HUES6 (cell line): Measurements from ENCODE around the gene SYPL2.

Experiments
- H3K27ac ChIP-seq: 2 replicates; pipeline ENCODE4 v1.7.0; 2013; ENCODE audit warnings: low read depth, mild to moderate bottlenecking, low read length, inconsistent platforms
- H3K27me3 ChIP-seq: 2 replicates; pipeline ENCODE4 v1.6.1; 2013; ENCODE audit warnings: low read length; ENCODE audit not compliant: control insufficient read depth, insufficient read depth
- H3K36me3 ChIP-seq: 2 replicates; pipeline ENCODE4 v1.6.1; 2013; ENCODE audit warnings: low read length; ENCODE audit not compliant: control insufficient read depth, insufficient read depth
- H3K4me1 ChIP-seq: 2 replicates; pipeline ENCODE4 v1.6.1; 2013; ENCODE audit warnings: low read length; ENCODE audit not compliant: control insufficient read depth, insufficient read depth
- H3K4me3 ChIP-seq: 2 replicates; pipeline ENCODE4 v1.5.1; 2013; ENCODE audit warnings: low read depth, low read length
- H3K9ac ChIP-seq: one replicate; pipeline ENCODE4 v1.6.1; 2013; ENCODE audit warnings: mild to moderate bottlenecking, low read length
- H3K9me3 ChIP-seq: 2 replicates; pipeline ENCODE4 v1.6.1; 2013; ENCODE audit warnings: low read depth, low read length; ENCODE audit not compliant: control insufficient read depth, insufficient read depth

The SYPL2 gene

GRCh38 chr1:109482791-109483671 lies 16.7 kb downstream of the SYPL2 start:
- H3K27me3 ChIP-seq, result peaks cover 19% of the 10 kb centered on the region; the same call in 1 of the 2 replicates
- H3K27ac ChIP-seq, result no peak overlapping the region
- H3K9me3 ChIP-seq, result no peaks in the 10 kb centered on the region
- H3K36me3 ChIP-seq, result no peaks in the 10 kb centered on the region
- H3K9ac ChIP-seq, result peak overlapping the region; percentile 21
- peak overlapping the region; percentile 95 for H3K4me3 ChIP-seq
- H3K4me1 ChIP-seq, result peaks cover 5% of the 10 kb centered on the region

DNA sequence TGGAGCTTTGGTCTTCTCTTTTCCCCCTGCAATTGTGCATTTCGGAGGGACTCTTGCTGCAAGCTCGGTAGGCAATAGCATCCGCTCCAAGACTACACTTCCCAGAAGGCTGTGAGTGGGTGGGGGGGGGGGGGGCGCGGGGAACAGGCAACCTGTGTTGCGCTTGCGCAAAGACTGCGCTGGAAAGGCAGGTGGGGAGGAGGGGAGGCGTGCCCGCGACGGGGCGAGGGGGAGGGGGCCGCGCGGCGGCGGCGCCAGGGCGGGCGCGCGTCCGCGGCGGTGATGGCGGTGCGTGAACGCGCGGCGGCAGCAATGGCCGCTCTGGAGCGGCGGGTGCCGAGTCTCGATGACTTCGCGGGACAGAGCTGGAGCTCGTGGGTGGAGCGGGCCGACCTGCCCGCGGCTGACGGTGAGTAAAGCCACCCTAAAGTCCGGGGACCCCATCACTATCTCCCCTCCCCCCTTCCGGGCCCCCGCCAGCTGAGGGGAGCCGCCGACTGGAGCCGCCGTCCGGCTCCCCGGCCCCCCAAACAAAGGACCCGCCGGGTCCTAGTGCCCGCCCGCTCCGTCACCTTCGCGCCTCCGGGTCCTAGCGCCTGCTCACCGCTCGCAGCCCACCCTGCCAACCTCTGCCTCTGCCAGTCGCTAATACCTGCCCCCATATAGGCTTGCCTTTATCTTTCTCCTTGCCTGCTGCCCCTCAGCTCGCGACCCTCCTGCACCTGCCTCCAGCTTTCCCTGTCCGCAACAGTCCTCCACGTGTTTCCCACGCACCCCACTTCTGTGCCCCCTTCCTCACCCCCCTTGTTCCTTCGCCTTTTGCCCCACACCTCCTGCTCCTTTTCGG lies 17.5 kb downstream of the SYPL2 start, which contains the start of gene ATXN7L2:
Gene ATXN7L2 (plus strand): TSS at position 234 of the 847 bp plus-strand sequence. CDS start 49 bp downstream, at position 283.
- no peaks in the 10 kb centered on the region for H3K36me3 ChIP-seq
- H3K9ac ChIP-seq, result peak within 1 kb of the TSS; percentile 92
- peak within 1 kb of the TSS; percentile 99 for H3K27ac ChIP-seq
- H3K27me3 ChIP-seq, result peaks cover 19% of the 10 kb centered on the region; the same call in 1 of the 2 replicates
- H3K9me3 ChIP-seq, result no peaks in the 10 kb centered on the region
- peaks cover 5% of the 10 kb centered on the region for H3K4me1 ChIP-seq
- peak within 1 kb of the TSS; percentile 95 for H3K4me3 ChIP-seq

DNA sequence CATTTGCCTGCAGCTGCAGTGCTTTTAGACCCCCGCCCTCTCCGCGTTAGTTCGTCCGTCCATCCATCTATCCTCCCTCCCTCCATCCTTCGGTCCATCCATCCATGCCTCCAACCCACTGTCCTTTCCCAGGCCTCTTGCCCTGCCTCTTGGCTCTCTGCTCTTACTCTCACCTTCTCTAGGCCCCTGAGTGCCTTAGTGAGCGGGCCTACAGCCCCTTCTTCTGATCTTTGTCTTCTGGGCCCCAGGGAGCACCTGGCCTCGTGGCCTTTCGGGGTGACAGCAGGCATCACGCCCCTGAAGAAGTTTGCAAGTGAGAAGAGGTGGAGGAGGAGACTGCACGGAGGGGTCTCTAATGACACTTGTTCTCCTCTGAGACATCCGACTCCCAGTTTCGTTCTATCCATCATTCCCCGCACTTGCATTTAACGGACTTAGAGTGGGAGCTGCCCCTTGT lies 18.2 kb downstream of the SYPL2 start:
- H3K27me3 ChIP-seq, result peaks cover 19% of the 10 kb centered on the region; the same call in 1 of the 2 replicates
- H3K9me3 ChIP-seq, result no peaks in the 10 kb centered on the region
- H3K27ac ChIP-seq, result 0 out of 2 replicates have a peak overlapping the region, but pooled peaks have one; percentile 99
- peak overlapping the region; percentile 92 for H3K9ac ChIP-seq
- H3K4me3 ChIP-seq, result peak overlapping the region; percentile 81
- H3K36me3 ChIP-seq, result peaks cover 5% of the 10 kb centered on the region; the same call in 1 of the 2 replicates
- peaks cover 5% of the 10 kb centered on the region for H3K4me1 ChIP-seq

GRCh38 chr1:109485001-109485400 lies 18.7 kb downstream of the SYPL2 start:
- no peak overlapping the region for H3K9ac ChIP-seq
- no peaks in the 10 kb centered on the region for H3K9me3 ChIP-seq
- peaks cover 5% of the 10 kb centered on the region for H3K4me1 ChIP-seq
- H3K36me3 ChIP-seq, result peaks cover 5% of the 10 kb centered on the region; the same call in 1 of the 2 replicates
- peaks cover 18% of the 10 kb centered on the region; the same call in 1 of the 2 replicates for H3K27me3 ChIP-seq
- H3K27ac ChIP-seq, result no peak overlapping the region
- H3K4me3 ChIP-seq, result peak overlapping the region; percentile 81

DNA sequence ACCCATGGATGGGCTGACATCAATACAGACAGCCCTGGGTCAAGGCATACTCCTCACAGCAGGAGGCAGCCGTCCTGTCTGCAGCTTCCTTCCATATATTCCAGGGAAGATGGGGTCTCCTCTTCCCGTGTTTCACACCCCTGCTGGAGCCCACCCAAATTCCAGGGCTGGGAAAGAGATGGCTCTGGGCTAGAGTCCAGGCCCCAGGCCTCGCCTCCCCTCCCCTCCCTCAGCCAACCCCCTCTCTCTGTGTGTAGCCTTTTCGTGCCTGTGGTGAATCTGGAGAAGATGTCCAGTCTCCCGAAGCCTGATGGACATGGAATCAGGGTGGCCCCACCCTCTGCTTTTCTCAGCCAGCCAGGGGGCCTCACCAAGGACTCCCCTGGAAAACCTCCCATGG lies 20.9 kb downstream of the SYPL2 start:
- Histone ChIP-seq H3K4me1 (peaks cover 5% of the 10 kb centered on the region), H3K27me3 (peaks cover 8% of the 10 kb centered on the region; the same call in 1 of the 2 replicates), H3K27ac (no peak overlapping the region), H3K36me3 (peaks cover 15% of the 10 kb centered on the region), H3K9me3 (no peaks in the 10 kb centered on the region), H3K9ac (no peak overlapping the region), H3K4me3 (no peak overlapping the region)

DNA sequence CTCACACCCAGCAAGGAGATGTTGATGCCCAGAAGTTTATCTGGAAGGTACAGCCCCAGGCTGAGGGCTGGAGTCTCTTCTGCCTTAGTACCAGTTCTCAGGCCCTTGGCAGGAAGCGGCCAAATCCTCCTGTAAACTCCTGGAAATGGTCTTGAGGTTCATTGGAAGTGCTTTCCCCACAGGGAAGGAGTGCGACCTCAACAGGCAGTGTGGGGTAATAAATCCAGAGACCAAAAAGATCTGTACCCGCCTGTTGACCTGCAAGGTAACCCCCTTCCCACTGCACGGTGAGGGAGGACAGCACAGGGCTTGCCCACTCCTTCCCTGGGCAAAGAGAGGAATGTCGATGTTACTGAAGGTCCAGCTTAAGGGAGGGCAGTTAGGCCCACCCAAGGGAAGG lies 21.9 kb downstream of the SYPL2 start:
- H3K4me3 ChIP-seq, result no peak overlapping the region
- H3K36me3 ChIP-seq, result peaks cover 15% of the 10 kb centered on the region
- no peaks in the 10 kb centered on the region for H3K27me3 ChIP-seq
- no peak overlapping the region for H3K27ac ChIP-seq
- H3K4me1 ChIP-seq, result peaks cover under 1% of the 10 kb centered on the region
- H3K9ac ChIP-seq, result no peak overlapping the region
- H3K9me3 ChIP-seq, result no peaks in the 10 kb centered on the region

DNA sequence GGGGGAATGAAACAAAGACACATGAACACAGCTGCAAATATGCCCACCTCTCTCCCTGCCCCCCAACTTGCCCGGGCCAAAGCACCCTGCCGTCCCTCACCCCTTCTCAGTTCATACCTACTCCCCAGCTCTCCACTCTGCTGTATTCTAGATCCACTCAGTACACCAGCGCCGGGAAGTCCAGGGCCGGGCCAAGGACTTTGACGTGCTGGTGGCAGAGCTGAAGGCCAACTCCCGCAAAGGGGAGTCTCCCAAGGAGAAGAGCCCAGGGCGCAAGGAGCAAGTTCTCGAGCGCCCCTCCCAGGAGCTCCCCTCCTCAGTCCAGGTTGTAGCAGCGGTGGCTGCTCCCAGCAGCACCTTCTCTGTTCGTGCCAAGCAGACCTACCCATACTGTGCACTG lies 22.4 kb downstream of the SYPL2 start:
- Histone ChIP-seq H3K9me3 (no peaks in the 10 kb centered on the region), H3K27me3 (no peaks in the 10 kb centered on the region), H3K4me3 (no peak overlapping the region), H3K36me3 (peaks cover 15% of the 10 kb centered on the region), H3K9ac (no peak overlapping the region), H3K4me1 (peaks cover 4% of the 10 kb centered on the region; the same call in 1 of the 2 replicates), H3K27ac (no peak overlapping the region)

DNA sequence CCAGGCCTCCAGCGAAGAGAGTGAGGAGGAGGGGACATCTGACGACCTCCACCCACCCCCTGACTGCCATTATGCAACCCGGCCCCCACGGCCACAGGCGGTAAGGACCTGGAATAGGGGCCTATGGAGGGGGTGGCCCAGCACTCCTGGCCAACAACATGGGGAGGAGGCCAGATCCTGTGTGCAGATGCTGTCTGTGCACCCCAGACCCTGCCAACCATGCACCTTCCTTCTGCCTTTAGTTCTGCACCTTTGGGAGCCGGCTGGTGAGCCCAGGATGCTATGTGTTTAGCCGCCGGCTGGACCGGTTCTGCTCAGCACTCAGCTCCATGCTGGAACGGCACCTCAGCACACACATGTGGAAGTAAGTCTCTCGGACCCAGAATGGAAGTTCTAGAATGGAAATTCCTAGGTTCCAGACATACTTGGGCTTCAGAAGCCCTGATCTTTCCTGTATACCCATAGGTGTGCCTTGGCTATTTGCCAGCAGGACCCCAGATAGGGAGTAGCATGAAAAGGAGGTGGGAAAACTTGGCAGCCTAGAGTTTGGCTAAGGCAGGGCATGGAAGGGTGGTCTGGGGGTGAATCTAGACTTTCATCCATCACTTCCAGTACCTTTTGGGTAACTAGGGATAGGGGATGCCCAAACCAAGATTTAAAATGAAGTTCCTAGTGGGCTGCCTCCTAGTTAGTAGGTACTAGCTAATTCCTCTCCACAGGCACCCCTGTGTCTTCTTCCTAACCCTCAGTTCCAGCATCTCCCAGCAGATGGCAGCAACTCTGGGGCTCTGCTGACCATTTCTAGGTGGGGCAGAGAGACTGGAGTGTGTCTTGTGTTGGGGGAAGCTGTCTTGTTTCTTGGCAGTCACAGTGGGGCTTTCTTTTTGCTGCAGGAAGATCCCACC lies 23.9 kb downstream of the SYPL2 start:
- Histone ChIP-seq H3K27ac (no peak overlapping the region), H3K27me3 (no peaks in the 10 kb centered on the region), H3K9me3 (no peaks in the 10 kb centered on the region), H3K4me3 (no peak overlapping the region), H3K9ac (no peak overlapping the region), H3K36me3 (peaks cover 15% of the 10 kb centered on the region), H3K4me1 (peaks cover 5% of the 10 kb centered on the region; the same call in 1 of the 2 replicates)

DNA sequence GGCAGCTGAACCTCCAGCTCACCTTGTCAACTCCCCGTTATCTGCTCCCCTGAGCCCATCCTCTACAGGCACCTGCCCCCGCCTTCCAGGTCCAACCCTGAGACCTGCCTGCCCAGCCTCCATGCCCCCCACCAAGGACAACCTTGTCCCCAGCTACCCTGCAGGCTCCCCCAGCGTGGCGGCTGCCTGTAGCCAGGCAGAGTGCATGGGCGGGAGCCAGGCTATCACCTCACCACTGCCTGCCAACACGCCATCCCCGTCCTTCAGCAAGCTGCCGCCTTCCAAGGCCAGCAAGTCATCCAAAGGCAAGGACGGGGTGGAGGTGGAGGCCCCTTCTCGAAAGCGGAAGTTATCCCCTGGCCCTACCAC lies 24.6 kb downstream of the SYPL2 start:
- Histone ChIP-seq H3K36me3 (peaks cover 19% of the 10 kb centered on the region), H3K27ac (no peak overlapping the region), H3K4me3 (no peak overlapping the region), H3K4me1 (peaks cover 5% of the 10 kb centered on the region; the same call in 1 of the 2 replicates), H3K9me3 (no peaks in the 10 kb centered on the region), H3K27me3 (no peaks in the 10 kb centered on the region), H3K9ac (no peak overlapping the region)

DNA sequence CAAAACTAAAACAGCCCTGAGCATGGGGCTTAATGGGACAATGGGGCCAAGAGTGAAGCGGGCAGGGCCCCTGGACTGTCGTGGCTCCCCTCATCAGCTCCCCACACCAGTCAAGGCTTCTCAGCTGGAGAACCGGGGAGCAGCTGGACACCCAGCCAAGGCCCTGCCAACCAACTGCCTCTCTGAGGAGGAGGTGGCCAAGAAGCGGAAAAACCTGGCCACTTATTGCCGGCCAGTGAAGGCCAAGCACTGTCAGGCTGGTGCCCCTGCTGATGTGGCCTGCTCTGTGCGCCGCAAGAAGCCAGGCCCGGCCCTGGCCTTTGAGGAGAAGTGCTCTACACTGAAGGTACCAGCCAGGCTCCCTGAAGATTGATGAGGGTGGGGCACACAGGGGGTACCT lies 25.0 kb downstream of the SYPL2 start:
- Histone ChIP-seq H3K27ac (no peak overlapping the region), H3K36me3 (peaks cover 23% of the 10 kb centered on the region), H3K27me3 (no peaks in the 10 kb centered on the region), H3K9me3 (no peaks in the 10 kb centered on the region), H3K4me1 (peaks cover 5% of the 10 kb centered on the region; the same call in 1 of the 2 replicates), H3K9ac (no peak overlapping the region), H3K4me3 (no peak overlapping the region)
